Parathyroid adenoma (tissue), 2 donors: Measurements from ENCODE around the gene UCHL3.

Source experiments
- H2AFZ ChIP-seq: fragments of 300-600 bp; sonication (generic); one replicate; pipeline ENCODE4 v1.7.0; 2017; ENCODE audit warnings: antibody characterized with exemption, mild to moderate bottlenecking
- H3K27ac ChIP-seq: fragments of 300-600 bp; sonication (generic); one replicate; pipeline ENCODE4 v1.7.0; 2017
- H3K27me3 ChIP-seq: fragments of 300-600 bp; sonication (generic); one replicate; pipeline ENCODE4 v1.7.0; 2017; ENCODE audit warnings: low read length; ENCODE audit not compliant: control insufficient read depth, insufficient read depth
- H3K36me3 ChIP-seq: fragments of 300-600 bp; sonication (generic); one replicate; pipeline ENCODE4 v1.7.0; 2017; ENCODE audit warnings: low read length; ENCODE audit not compliant: control insufficient read depth, insufficient read depth
- H3K4me1 ChIP-seq: fragments of 300-600 bp; sonication (generic); one replicate; pipeline ENCODE4 v1.7.0; 2017; ENCODE audit warnings: control low read depth
- H3K4me2 ChIP-seq: fragments of 300-600 bp; sonication (generic); one replicate; pipeline ENCODE4 v1.7.0; 2017; ENCODE audit warnings: low read length
- H3K4me3 ChIP-seq: fragments of 300-600 bp; sonication (generic); one replicate; pipeline ENCODE4 v1.7.0; 2017; ENCODE audit warnings: low read depth, low read length
- H3K79me2 ChIP-seq: fragments of 300-600 bp; sonication (generic); one replicate; pipeline ENCODE4 v1.7.0; 2017; ENCODE audit warnings: control low read depth
- H3K9ac ChIP-seq: fragments of 300-600 bp; sonication (generic); one replicate; pipeline ENCODE4 v1.7.0; 2017; ENCODE audit warnings: mild to moderate bottlenecking
- H3K9me3 ChIP-seq: fragments of 300-600 bp; sonication (generic); one replicate; pipeline ENCODE4 v1.7.0; 2017; ENCODE audit warnings: low read length; ENCODE audit not compliant: control insufficient read depth
- CTCF ChIP-seq: fragments of 300-600 bp; sonication (generic); IDR thresholded peaks from one replicate; pipeline ENCODE4 v1.7.0; 2017; ENCODE audit warnings: antibody characterized with exemption, mild to moderate bottlenecking
- donor health status: primary hyperparathyroidism.

UCHL3 gene

GRCh38 chr13:75641026-75641425 is 91.4 kb downstream of the UCHL3 start:
- no peaks in the 10 kb centered on the region for H3K9me3 ChIP-seq
- no peak overlapping the region for H3K4me2 ChIP-seq
- no peaks in the 10 kb centered on the region for H3K27me3 ChIP-seq
- no peak overlapping the region for H3K9ac ChIP-seq
- no peaks in the 10 kb centered on the region for H3K79me2 ChIP-seq
- H3K4me1 ChIP-seq: no peaks in the 10 kb centered on the region
- no peak overlapping the region for H3K4me3 ChIP-seq
- no peak overlapping the region for H2AFZ ChIP-seq
- H3K36me3 ChIP-seq: no peaks in the 10 kb centered on the region
- no peak overlapping the region for H3K27ac ChIP-seq
- TF ChIP-seq CTCF: no peak

- H3K9ac ChIP-seq: no peak overlapping the region
- H3K79me2 ChIP-seq: no peaks in the 10 kb centered on the region
- no peaks in the 10 kb centered on the region for H3K27me3 ChIP-seq
- H2AFZ ChIP-seq: no peak overlapping the region
- H3K9me3 ChIP-seq: no peaks in the 10 kb centered on the region
- no peaks in the 10 kb centered on the region for H3K36me3 ChIP-seq
- H3K27ac ChIP-seq: no peak overlapping the region
- H3K4me3 ChIP-seq: no peak overlapping the region
- no peaks in the 10 kb centered on the region for H3K4me1 ChIP-seq
- TF ChIP-seq CTCF: no peak
- H3K4me2 ChIP-seq: no peak overlapping the region
These were observed 93.6 kb downstream of the UCHL3 start for GRCh38 chr13:75643182-75643581.

GRCh38 chr13:75643693-75644092 is 94.1 kb downstream of the UCHL3 start:
- no peak overlapping the region for H3K27ac ChIP-seq
- H3K9me3 ChIP-seq: no peaks in the 10 kb centered on the region
- H3K36me3 ChIP-seq: no peaks in the 10 kb centered on the region
- H3K4me2 ChIP-seq: no peak overlapping the region
- H3K9ac ChIP-seq: no peak overlapping the region
- H3K79me2 ChIP-seq: no peaks in the 10 kb centered on the region
- H2AFZ ChIP-seq: no peak overlapping the region
- no peaks in the 10 kb centered on the region for H3K4me1 ChIP-seq
- TF ChIP-seq CTCF: no peak
- H3K4me3 ChIP-seq: no peak overlapping the region
- no peaks in the 10 kb centered on the region for H3K27me3 ChIP-seq

GRCh38 chr13:75645141-75645540 is 95.5 kb downstream of the UCHL3 start:
- no peak overlapping the region for H3K4me3 ChIP-seq

More at GRCh38 chr13:75645141-75645540, 95.5 kb downstream of the UCHL3 start:
- H3K9ac ChIP-seq: no peak overlapping the region
- TF ChIP-seq CTCF: no peak
- no peaks in the 10 kb centered on the region for H3K36me3 ChIP-seq
- H3K79me2 ChIP-seq: no peaks in the 10 kb centered on the region
- no peak overlapping the region for H3K27ac ChIP-seq
- H3K27me3 ChIP-seq: no peaks in the 10 kb centered on the region
- no peak overlapping the region for H2AFZ ChIP-seq
- no peaks in the 10 kb centered on the region for H3K4me1 ChIP-seq
- no peak overlapping the region for H3K4me2 ChIP-seq
- no peaks in the 10 kb centered on the region for H3K9me3 ChIP-seq
